Lung (tissue), 12 donors: ENCODE measurements around the gene LOXHD1. TPM values are rescaled to one million over a fixed set of nuclear protein-coding genes. Genes with fewer than 3 reads are reported as not detected.

Experiments used
- ATAC-seq: fragments of 200-7000 bp; cut with Tn5 transposase; one replicate; pipeline ENCODE4 v1.9.1; 2020; ENCODE audit warnings: moderate number of reproducible peaks; ENCODE audit not compliant: insufficient read depth, low FRiP score
- DNase-seq, 3 donors: peaks; one replicate each; pipeline ENCODE4 v3.0.0-alpha.2; 2013 to 2017
- H3K27ac ChIP-seq, 2 donors: one replicate each; pipeline ENCODE4 v1.5.1; 2013; ENCODE audit warnings: mild to moderate bottlenecking in 2 of 2, moderate library complexity in 2 of 2, control low read depth in 1 of 2, inconsistent platforms in 1 of 2, low read depth in 1 of 2, low read length in 1 of 2
- H3K27me3 ChIP-seq, 3 donors: one replicate each; pipeline ENCODE4 v1.5.1; 2013; ENCODE audit warnings: low read length in 2 of 3; ENCODE audit not compliant: control insufficient read depth in 3 of 3, insufficient read depth in 3 of 3
- H3K36me3 ChIP-seq, 4 donors: one replicate each; pipeline ENCODE4 v1.5.1; 2013; ENCODE audit warnings: low read length in 4 of 4, mild to moderate bottlenecking in 1 of 4, moderate library complexity in 1 of 4; ENCODE audit not compliant: control insufficient read depth in 4 of 4, insufficient read depth in 4 of 4
- H3K4me1 ChIP-seq, 5 donors: one replicate each; pipeline ENCODE4 v1.5.1; 2013; ENCODE audit warnings: low read length in 5 of 5, mild to moderate bottlenecking in 2 of 5, moderate library complexity in 1 of 5; ENCODE audit not compliant: control insufficient read depth in 5 of 5, insufficient read depth in 5 of 5
- H3K4me3 ChIP-seq: one replicate; pipeline ENCODE4 v1.5.1; 2013; ENCODE audit warnings: mild to moderate bottlenecking, control low read depth, moderate library complexity
- H3K9ac ChIP-seq, 2 donors: one replicate each; pipeline ENCODE4 v1.5.1; 2013; ENCODE audit warnings: low read length in 2 of 2, control low read depth in 1 of 2; ENCODE audit not compliant: insufficient read depth in 1 of 2
- H3K9me3 ChIP-seq, 4 donors: one replicate each; pipeline ENCODE4 v1.5.1; 2013; ENCODE audit warnings: low read length in 3 of 4, mild to moderate bottlenecking in 1 of 4, moderate library complexity in 1 of 4; ENCODE audit not compliant: control insufficient read depth in 4 of 4, insufficient read depth in 3 of 4
- WGBS, 2 donors: extraction: QIAGEN DNeasy Blood & Tissue Kit; methylation state at CpG; one replicate each; pipeline ENCODE4 v1.1.7; 2013; 5-methylcytosine and 5-hydroxymethylcytosine counted together
- polyA plus RNA-seq, 2 donors: library from polyadenylated mRNA; stranded (reverse); fragments of 200-250 nt; gene quantifications; one replicate each; pipeline ENCODE4 v1.2.1, GENCODE V29; 2013
- total RNA-seq, 2 donors: library from RNA; depleted of rRNA in 1 of 2; stranded (reverse); fragments of >200 nt in 1 of 2; gene quantifications; one replicate each; pipeline ENCODE4 v1.2.1, GENCODE V29; 2014 to 2021
- TF ChIP-seq, protein P1 (sequence below): IDR thresholded peaks from 2 replicates; pipeline ENCODE4 v1.5.1; 2012; ENCODE audit warnings: mild to moderate bottlenecking; ENCODE audit errors: control extremely low read depth, extremely low read depth
- donor health status: control.
- donor health status: control.
- donor health status: Bipolar disorder and iron deficiency.
- donor health status: healthy.
- donor health status: DM: yes; HTN: yes; CAD: no.

The LOXHD1 gene
- total and polyA plus RNA-seq, 4 donors, result 0.45 to 3.1 (median 1.2) TPM

DNA sequence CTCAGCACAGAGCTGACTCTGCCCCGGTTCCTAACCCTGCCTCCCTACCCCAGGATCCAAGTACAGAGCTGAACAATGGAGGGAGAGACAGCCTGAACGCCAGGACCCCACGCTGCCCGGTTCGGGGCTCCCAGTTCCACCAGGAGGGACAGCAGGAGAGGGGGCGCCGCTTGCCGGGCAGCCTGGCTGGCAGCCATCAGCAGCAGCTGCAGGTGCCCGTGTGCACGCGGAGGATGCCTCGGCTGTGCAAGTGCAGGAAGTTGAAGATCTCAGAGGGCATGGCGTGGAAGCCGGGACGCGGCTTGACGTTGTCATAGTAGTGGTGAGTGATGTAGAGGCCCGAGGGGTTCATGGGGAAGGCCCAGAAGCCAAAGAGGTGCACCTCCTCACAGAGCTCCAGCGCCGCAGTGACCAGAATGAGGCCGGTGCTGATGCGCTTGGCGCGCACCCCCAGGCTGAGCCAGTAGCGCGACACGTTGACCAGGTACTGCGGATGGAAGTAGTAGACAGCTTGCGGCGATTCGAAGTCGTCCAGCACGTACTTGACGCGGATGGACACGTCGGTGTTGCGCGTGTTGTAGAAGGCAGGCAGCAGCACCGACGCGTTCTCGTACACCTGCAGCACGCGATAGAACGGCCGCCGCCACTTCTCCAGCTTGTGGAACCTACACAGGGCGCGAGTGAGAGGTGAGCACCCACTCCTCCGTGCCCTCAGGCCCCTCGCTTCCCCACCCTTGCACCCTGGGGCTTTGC is 23.0 kb upstream of the LOXHD1 start:
- TF ChIP-seq, protein P1, sequence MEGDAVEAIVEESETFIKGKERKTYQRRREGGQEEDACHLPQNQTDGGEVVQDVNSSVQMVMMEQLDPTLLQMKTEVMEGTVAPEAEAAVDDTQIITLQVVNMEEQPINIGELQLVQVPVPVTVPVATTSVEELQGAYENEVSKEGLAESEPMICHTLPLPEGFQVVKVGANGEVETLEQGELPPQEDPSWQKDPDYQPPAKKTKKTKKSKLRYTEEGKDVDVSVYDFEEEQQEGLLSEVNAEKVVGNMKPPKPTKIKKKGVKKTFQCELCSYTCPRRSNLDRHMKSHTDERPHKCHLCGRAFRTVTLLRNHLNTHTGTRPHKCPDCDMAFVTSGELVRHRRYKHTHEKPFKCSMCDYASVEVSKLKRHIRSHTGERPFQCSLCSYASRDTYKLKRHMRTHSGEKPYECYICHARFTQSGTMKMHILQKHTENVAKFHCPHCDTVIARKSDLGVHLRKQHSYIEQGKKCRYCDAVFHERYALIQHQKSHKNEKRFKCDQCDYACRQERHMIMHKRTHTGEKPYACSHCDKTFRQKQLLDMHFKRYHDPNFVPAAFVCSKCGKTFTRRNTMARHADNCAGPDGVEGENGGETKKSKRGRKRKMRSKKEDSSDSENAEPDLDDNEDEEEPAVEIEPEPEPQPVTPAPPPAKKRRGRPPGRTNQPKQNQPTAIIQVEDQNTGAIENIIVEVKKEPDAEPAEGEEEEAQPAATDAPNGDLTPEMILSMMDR, result no peak
- ATAC-seq (no peak), DNase-seq (no peak)
- H3K27me3 ChIP-seq, result no peaks in the 10 kb centered on the region
- H3K9ac ChIP-seq, result no peak overlapping the region
- H3K36me3 ChIP-seq, result no peaks in the 10 kb centered on the region
- H3K4me1 ChIP-seq, result no peaks in the 10 kb centered on the region
- no peaks in the 10 kb centered on the region for H3K9me3 ChIP-seq
- no peak overlapping the region for H3K27ac ChIP-seq
- WGBS, 2 donors, result 94 to 97% methylated on average over 52 of the region's 52 CpGs
- no peak overlapping the region for H3K4me3 ChIP-seq

DNA sequence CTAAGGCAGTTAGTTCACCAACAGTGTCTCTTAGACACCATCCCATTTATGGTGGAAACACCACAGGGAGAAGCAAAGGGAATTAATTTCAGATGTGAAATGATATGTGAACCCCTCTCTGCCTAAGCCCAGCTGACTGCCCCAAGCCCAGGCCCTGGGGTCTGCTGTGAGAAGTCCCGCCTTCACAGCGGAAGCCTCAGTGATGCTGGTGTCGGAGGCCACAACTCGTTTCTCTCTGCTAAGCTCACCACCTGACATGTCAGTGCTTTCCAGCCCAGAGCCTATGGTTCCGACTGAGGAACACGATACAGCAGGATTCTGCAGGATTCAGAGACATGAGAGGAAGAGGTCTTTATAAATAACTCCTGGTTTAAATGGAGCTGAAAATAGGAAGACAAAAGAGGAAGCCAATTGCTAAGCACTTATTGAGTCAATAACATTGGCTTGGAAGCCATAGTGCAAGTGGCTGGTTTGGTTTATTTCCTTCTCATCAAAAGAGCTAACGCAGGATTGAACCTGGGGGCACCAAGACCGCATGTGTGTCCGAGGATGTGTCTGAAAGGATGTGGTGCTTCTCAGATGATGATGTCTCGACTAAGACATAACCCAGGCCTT is 21.9 kb upstream of the LOXHD1 start:
- no peaks in the 10 kb centered on the region for H3K4me1 ChIP-seq
- H3K9me3 ChIP-seq, result no peaks in the 10 kb centered on the region
- H3K27me3 ChIP-seq, result no peaks in the 10 kb centered on the region
- H3K27ac ChIP-seq, result no peak overlapping the region
- no peak for ATAC-seq
- no peaks in the 10 kb centered on the region for H3K36me3 ChIP-seq
- H3K4me3 ChIP-seq, result no peak overlapping the region
- WGBS, 2 donors, result 57 to 69% methylated on average over 10 of the region's 10 CpGs
- no peak for DNase-seq
- H3K9ac ChIP-seq, result no peak overlapping the region
- TF ChIP-seq, protein P1, result no peak

DNA sequence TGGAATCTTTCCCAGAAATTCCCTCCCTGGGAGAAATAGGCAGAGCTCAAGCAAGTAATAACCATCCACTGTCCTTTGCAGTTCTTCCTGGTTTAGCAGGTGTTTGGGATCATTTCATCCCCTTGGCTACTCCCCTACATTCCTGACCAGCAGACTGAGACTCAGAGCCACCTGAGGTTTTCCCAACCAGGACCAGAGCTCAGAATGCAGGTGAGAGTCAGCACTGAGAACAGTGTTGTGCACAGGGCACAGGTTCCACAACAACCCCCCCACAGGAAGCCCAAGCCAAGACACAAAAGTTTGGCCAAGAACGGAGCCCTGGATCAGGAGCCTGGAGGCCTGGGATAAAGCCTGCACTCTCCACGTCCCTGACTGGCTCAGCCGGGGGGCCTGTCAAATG is 21.0 kb upstream of the LOXHD1 start:
- no peak for DNase-seq
- TF ChIP-seq, protein P1, result no peak
- Histone ChIP-seq H3K4me1 (no peaks in the 10 kb centered on the region), H3K27ac (no peak overlapping the region), H3K9me3 (no peaks in the 10 kb centered on the region), H3K27me3 (no peaks in the 10 kb centered on the region), H3K4me3 (no peak overlapping the region), H3K9ac (no peak overlapping the region), H3K36me3 (no peaks in the 10 kb centered on the region)
- 71 to 89% methylated on average over 3 of the region's 3 CpGs for WGBS, 2 donors
- ATAC-seq, result no peak
